Hepatocyte (in vitro differentiated cells): ENCODE data around the gene ATXN1. TPM values are rescaled to one million over a fixed set of nuclear protein-coding genes. Genes with fewer than 3 reads are reported as not detected.

Experiments
- DNase-seq: peaks from one replicate; pipeline ENCODE4 v3.0.0-alpha.2; 2016; ENCODE audit warnings: low spot score
- H2AFZ ChIP-seq: fragments of 200-600 bp; sonication (generic); 2 replicates; pipeline ENCODE4 v1.6.0; 2016; ENCODE audit warnings: antibody characterized with exemption, mild to moderate bottlenecking
- H3K27ac ChIP-seq: fragments of 200-600 bp; sonication (generic); 2 replicates; pipeline ENCODE4 v1.5.1; 2016; ENCODE audit warnings: mild to moderate bottlenecking
- H3K27me3 ChIP-seq: fragments of 200-600 bp; sonication (generic); 2 replicates; pipeline ENCODE4 v1.6.1; 2016
- H3K36me3 ChIP-seq: fragments of 200-600 bp; sonication (generic); replicated peaks from 2 replicates; pipeline ENCODE4 v1.5.1; 2016; ENCODE audit warnings: low read depth; ENCODE audit not compliant: insufficient read depth
- H3K4me1 ChIP-seq: fragments of 200-600 bp; sonication (generic); 2 replicates; pipeline ENCODE4 v1.5.1; 2016; ENCODE audit warnings: mild to moderate bottlenecking, moderate library complexity; ENCODE audit not compliant: insufficient read depth
- H3K4me2 ChIP-seq: fragments of 200-600 bp; sonication (generic); 2 replicates; pipeline ENCODE4 v1.6.0; 2016
- H3K4me3 ChIP-seq: fragments of 200-600 bp; sonication (generic); 2 replicates; pipeline ENCODE4 v1.5.1; 2016; ENCODE audit warnings: mild to moderate bottlenecking
- H3K79me2 ChIP-seq: fragments of 200-600 bp; sonication (generic); 2 replicates; pipeline ENCODE4 v1.6.0; 2017; ENCODE audit warnings: mild to moderate bottlenecking
- H3K9me2 ChIP-seq: fragments of 200-600 bp; sonication (generic); replicated peaks from 2 replicates; pipeline ENCODE4 v1.6.0; 2017; ENCODE audit warnings: mild to moderate bottlenecking; ENCODE audit not compliant: insufficient read depth
- H3K9me3 ChIP-seq: fragments of 200-600 bp; sonication (generic); 2 replicates; pipeline ENCODE4 v1.5.1; 2016; ENCODE audit warnings: low read depth, mild to moderate bottlenecking
- H4K20me1 ChIP-seq: fragments of 200-600 bp; sonication (generic); 2 replicates; pipeline ENCODE4 v1.6.0; 2016; ENCODE audit warnings: mild to moderate bottlenecking; ENCODE audit not compliant: insufficient read depth, poor library complexity, severe bottlenecking
- EZH2 ChIP-seq: fragments of 200-600 bp; sonication (generic); IDR thresholded peaks from 2 replicates; pipeline ENCODE4 v1.6.1; 2016; ENCODE audit warnings: antibody characterized with exemption, mild to moderate bottlenecking, borderline replicate concordance
- EZH2phosphoT487 ChIP-seq: fragments of 200-600 bp; sonication (generic); IDR thresholded peaks from one replicate; pipeline ENCODE4 v1.6.1; 2018; ENCODE audit warnings: antibody characterized with exemption, mild to moderate bottlenecking, low read depth, moderate library complexity; ENCODE audit not compliant: unreplicated experiment, severe bottlenecking
- WGBS: methylation state at CpG from one replicate; pipeline ENCODE4 v1.1.6; 2016; ENCODE audit warnings: low lambda C conversion rate; ENCODE audit errors: missing lambda C conversion rate; 5-methylcytosine and 5-hydroxymethylcytosine counted together
- polyA plus RNA-seq: library from polyadenylated mRNA; unstranded; fragments of >200 nt; fragmentation: Nextera tagmentation; extraction: Ambion mirVana; gene quantifications from 2 replicates; pipeline ENCODE4 v1.2.1, GENCODE V29; 2016
- total RNA-seq: library from RNA; depleted of rRNA; stranded (reverse); fragments of >200 nt; gene quantifications from 2 replicates; pipeline ENCODE4 v1.2.3, GENCODE V29; 2014
- TF ChIP-seq, protein P1 (sequence below): fragments of 200-600 bp; sonication (generic); IDR thresholded peaks from 2 replicates; pipeline ENCODE4 v1.5.1; 2016; ENCODE audit warnings: antibody characterized with exemption, mild to moderate bottlenecking; ENCODE audit not compliant: poor library complexity

The ATXN1 gene
- total and polyA plus RNA-seq, 2 experiments from 2014 or later, result 14.7 to 32.6 TPM

DNA sequence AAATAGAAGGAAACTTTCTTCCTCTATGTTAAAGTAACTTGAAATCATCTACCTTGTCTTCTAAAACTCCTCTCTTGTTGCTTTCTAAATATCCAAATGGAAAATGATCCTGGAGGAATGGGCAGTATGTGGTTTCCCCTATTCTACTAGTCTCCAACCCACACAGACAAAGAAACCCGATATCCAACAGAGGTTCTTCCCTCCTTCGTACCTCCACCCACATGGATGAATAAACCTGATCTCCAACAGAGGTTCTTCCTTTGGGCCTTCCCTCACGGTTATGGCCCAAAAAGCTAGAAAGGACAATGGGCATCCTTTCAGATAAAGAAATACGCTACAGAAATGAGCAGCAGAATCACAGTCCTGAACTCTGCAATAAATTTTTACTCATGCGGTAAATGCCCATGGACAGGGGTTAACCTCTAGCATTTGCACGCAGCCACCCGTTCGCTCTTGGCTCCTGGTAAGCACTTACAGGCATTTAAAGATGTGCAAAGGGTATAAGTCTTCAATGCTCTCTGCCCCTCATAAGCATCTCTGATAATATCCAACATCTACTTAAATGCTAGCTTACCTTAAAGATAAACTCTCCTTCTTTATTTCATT, 392.0 kb downstream of the ATXN1 start:
- no peak for DNase-seq
- no peaks in the 10 kb centered on the region for H3K79me2 ChIP-seq
- TF ChIP-seq EZH2phosphoT487, result no peak
- TF ChIP-seq, protein P1, sequence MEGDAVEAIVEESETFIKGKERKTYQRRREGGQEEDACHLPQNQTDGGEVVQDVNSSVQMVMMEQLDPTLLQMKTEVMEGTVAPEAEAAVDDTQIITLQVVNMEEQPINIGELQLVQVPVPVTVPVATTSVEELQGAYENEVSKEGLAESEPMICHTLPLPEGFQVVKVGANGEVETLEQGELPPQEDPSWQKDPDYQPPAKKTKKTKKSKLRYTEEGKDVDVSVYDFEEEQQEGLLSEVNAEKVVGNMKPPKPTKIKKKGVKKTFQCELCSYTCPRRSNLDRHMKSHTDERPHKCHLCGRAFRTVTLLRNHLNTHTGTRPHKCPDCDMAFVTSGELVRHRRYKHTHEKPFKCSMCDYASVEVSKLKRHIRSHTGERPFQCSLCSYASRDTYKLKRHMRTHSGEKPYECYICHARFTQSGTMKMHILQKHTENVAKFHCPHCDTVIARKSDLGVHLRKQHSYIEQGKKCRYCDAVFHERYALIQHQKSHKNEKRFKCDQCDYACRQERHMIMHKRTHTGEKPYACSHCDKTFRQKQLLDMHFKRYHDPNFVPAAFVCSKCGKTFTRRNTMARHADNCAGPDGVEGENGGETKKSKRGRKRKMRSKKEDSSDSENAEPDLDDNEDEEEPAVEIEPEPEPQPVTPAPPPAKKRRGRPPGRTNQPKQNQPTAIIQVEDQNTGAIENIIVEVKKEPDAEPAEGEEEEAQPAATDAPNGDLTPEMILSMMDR, result no peak
- TF ChIP-seq EZH2, result no peak
- no peaks in the 10 kb centered on the region for H3K9me2 ChIP-seq
- WGBS, result 92% methylated on average over 8 of the region's 8 CpGs
- no peak overlapping the region for H3K4me3 ChIP-seq
- no peak overlapping the region for H3K27ac ChIP-seq
- no peaks in the 10 kb centered on the region for H3K27me3 ChIP-seq
- peaks cover 14% of the 10 kb centered on the region for H3K4me1 ChIP-seq
- no peak overlapping the region for H2AFZ ChIP-seq
- no peak overlapping the region for H3K4me2 ChIP-seq
- H3K9me3 ChIP-seq, result no peaks in the 10 kb centered on the region
- H4K20me1 ChIP-seq, result no peaks in the 10 kb centered on the region
- no peaks in the 10 kb centered on the region for H3K36me3 ChIP-seq

DNA sequence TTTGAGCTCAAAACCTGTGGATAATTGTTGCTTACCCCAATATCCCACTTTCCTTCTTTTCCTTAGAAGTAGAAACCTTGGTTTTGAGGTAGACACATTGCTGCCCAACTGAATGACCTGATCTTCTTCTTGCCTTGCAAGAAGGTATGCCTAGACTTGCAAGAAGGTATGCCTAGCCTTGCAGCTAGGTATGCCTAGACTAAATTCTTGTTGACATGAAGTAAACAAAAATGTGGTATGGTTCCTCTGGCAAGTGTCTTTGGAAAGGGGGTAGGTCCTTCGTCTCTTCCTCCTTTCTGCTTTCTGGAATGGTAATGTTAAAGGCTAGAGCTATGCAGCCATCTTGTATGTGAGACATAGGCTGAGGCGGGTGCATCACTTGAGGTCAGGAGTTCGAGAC, 393.7 kb downstream of the ATXN1 start:
- H4K20me1 ChIP-seq, result no peaks in the 10 kb centered on the region
- DNase-seq, result no peak
- no peaks in the 10 kb centered on the region for H3K9me2 ChIP-seq
- WGBS, result 92% methylated on average over 3 of the region's 3 CpGs
- no peaks in the 10 kb centered on the region for H3K9me3 ChIP-seq
- H3K36me3 ChIP-seq, result no peaks in the 10 kb centered on the region
- H2AFZ ChIP-seq, result no peak overlapping the region
- peak overlapping the region; percentile 46 for H3K27ac ChIP-seq
- no peak overlapping the region for H3K4me3 ChIP-seq
- peak overlapping the region; percentile 50 for H3K4me2 ChIP-seq
- no peaks in the 10 kb centered on the region for H3K27me3 ChIP-seq
- no peaks in the 10 kb centered on the region for H3K79me2 ChIP-seq
- H3K4me1 ChIP-seq, result peaks cover 14% of the 10 kb centered on the region
- TF ChIP-seq EZH2phosphoT487 (no peak), EZH2 (no peak)
- TF ChIP-seq, protein P1, result no peak

DNA sequence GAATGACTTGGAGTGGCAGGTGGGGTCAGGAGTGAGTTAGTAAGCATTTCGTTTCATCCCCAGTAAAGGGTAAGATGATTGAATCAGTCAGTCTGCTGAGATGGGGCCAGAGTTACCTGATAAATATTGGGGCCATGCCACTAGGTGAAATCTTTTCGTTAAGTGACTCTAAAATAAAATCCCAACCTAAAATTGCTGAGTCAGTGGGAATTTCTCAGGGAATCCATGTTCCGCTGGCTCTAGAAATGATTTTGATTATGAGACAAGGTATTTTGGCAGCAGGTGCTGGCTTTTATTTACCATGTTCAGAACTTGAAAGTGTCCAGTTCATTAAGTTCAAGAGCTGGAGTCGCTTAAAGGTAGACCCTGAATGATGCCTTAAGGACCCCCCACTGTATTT, 397.5 kb downstream of the ATXN1 start:
- no peaks in the 10 kb centered on the region for H3K79me2 ChIP-seq
- no peaks in the 10 kb centered on the region for H3K36me3 ChIP-seq
- no peak overlapping the region for H3K27ac ChIP-seq
- no peaks in the 10 kb centered on the region for H4K20me1 ChIP-seq
- 96% methylated on average over 4 of the region's 4 CpGs for WGBS
- DNase-seq, result no peak
- no peaks in the 10 kb centered on the region for H3K9me2 ChIP-seq
- no peak overlapping the region for H2AFZ ChIP-seq
- no peak overlapping the region for H3K4me2 ChIP-seq
- TF ChIP-seq, protein P1, result no peak
- TF ChIP-seq EZH2phosphoT487 (no peak), EZH2 (no peak)
- peaks cover 24% of the 10 kb centered on the region for H3K4me1 ChIP-seq
- no peaks in the 10 kb centered on the region for H3K9me3 ChIP-seq
- H3K4me3 ChIP-seq, result no peak overlapping the region
- H3K27me3 ChIP-seq, result no peaks in the 10 kb centered on the region
